ENCODE results near the gene PCK1. TPM values are rescaled to one million over a fixed set of nuclear protein-coding genes. Genes with fewer than 3 reads are reported as not detected.
"Not testable (repeated sequence)": the region's sequence is repeated elsewhere in the genome, so short reads cannot be mapped to it uniquely, and the experiment has no call there.

The PCK1 gene
- total RNA-seq (2021) (not detected in 2 replicates), Bru-seq, nascent RNA (not detected), BruChase-seq, experiment 1, labeled RNA remaining after a 2-hour chase (not detected), BruChase-seq, experiment 2, labeled RNA remaining after a 6-hour chase (not detected)
- long read RNA-seq = 0 reads

GRCh38 chr20:57560554-57561355, at the start of gene PCK1:
PCK1 (plus strand) TSS chr20:57561110; CDS start chr20:57561412, 302 bp downstream.
- Histone ChIP-seq H3K79me2 (ENCODE audit: low read depth) (no peaks in the 10 kb centered on the region), H3K4me1 (replicated peaks; ENCODE audit: insufficient read depth) (no peaks in the 10 kb centered on the region), H4K20me1 (ENCODE audit: insufficient read depth) (no peaks in the 10 kb centered on the region), H3F3A (ENCODE audit: insufficient read depth, low read depth) (no peaks in the 10 kb centered on the region), H3K9me2 (ENCODE audit: insufficient read depth) (no peaks in the 10 kb centered on the region), H3K4me3 (no peak within 1 kb of the TSS), H3K27me3 (ENCODE audit: insufficient read depth, low read depth) (peaks cover 100% of the 10 kb centered on the region), H3K36me3 (ENCODE audit: low read depth) (no peaks in the 10 kb centered on the region), H3K4me2 (no peak within 1 kb of the TSS), H2AFZ (no peak within 1 kb of the TSS), H3K27ac (no peak within 1 kb of the TSS), H3K9me3 (ENCODE audit: insufficient read depth, low read depth) (no peaks in the 10 kb centered on the region)
- BruUV-seq (replicated peaks) = no TSS peak
- TF ChIP-seq EZH2 (IDR thresholded peaks at IDR 0.05; ENCODE audit: low read depth) (no peak), CTCF (conservative IDR thresholded peaks at IDR 0.05) (no peak)
- no peak for DNase-seq
- ChIA-PET POLR2A (ENCODE audit: unreplicated experiment) (no interaction called here), CTCF (interaction anchor here (0.6 kb wide), 1 partner anchor 651 kb away, joined by 4 read pairs; no protein-coding TSS in a partner anchor)
- intact Hi-C loops (cut with micrococcal nuclease; ENCODE audit: unreplicated experiment) = no loop called here

- H3K4me3 ChIP-seq; H3K27me3 ChIP-seq (ENCODE audit: insufficient read depth, low read depth); H3K79me2 ChIP-seq (ENCODE audit: low read depth); BruUV-seq (replicated peaks); H2AFZ ChIP-seq; DNase-seq; H3K4me2 ChIP-seq; H3F3A ChIP-seq (ENCODE audit: insufficient read depth, low read depth); H3K9me3 ChIP-seq (ENCODE audit: insufficient read depth, low read depth); H3K9me2 ChIP-seq (ENCODE audit: insufficient read depth); H4K20me1 ChIP-seq (ENCODE audit: insufficient read depth); H3K27ac ChIP-seq; H3K4me1 ChIP-seq (replicated peaks; ENCODE audit: insufficient read depth); H3K36me3 ChIP-seq (ENCODE audit: low read depth): not testable (repeated sequence)
- intact Hi-C loops (cut with micrococcal nuclease; ENCODE audit: unreplicated experiment) = loop anchor here (5.0 kb wide), 1 partner anchor 419 kb away; no protein-coding TSS in a partner anchor
- ChIA-PET POLR2A (ENCODE audit: unreplicated experiment) (interaction anchor here (0.7 kb wide), 1 partner anchor 210 kb away, joined by 5 read pairs; no protein-coding TSS in a partner anchor), CTCF (interaction anchor here (0.6 kb wide), 2 partner anchors 106 to 854 kb away, joined by 8 to 11 read pairs; no protein-coding TSS in a partner anchor)
Measured at GRCh38 chr20:57511709-57512108, 49.2 kb upstream of the PCK1 start.

GRCh38 chr20:57512432-57512831, 48.5 kb upstream of the PCK1 start:
- no peak for DNase-seq
- Histone ChIP-seq H3K4me2 (no peak overlapping the region), H4K20me1 (ENCODE audit: insufficient read depth) (no peaks in the 10 kb centered on the region), H3K4me3 (no peak overlapping the region), H3K36me3 (ENCODE audit: low read depth) (no peaks in the 10 kb centered on the region), H3K4me1 (replicated peaks; ENCODE audit: insufficient read depth) (no peaks in the 10 kb centered on the region), H3K27ac (no peak overlapping the region), H3K27me3 (ENCODE audit: insufficient read depth, low read depth) (no peaks in the 10 kb centered on the region), H2AFZ (no peak overlapping the region), H3K9me3 (ENCODE audit: insufficient read depth, low read depth) (no peaks in the 10 kb centered on the region), H3K79me2 (ENCODE audit: low read depth) (no peaks in the 10 kb centered on the region), H3F3A (ENCODE audit: insufficient read depth, low read depth) (0 out of 2 replicates have a peak, but pooled peaks cover 3% of the 10 kb centered on the region), H3K9me2 (ENCODE audit: insufficient read depth) (no peaks in the 10 kb centered on the region)
- intact Hi-C loops (cut with micrococcal nuclease; ENCODE audit: unreplicated experiment) = loop anchor here (5.0 kb wide), 1 partner anchor 420 kb away; no protein-coding TSS in a partner anchor
- CTCF ChIA-PET = interaction anchor here (0.6 kb wide), 1 partner anchor 105 kb away, joined by 11 read pairs; no protein-coding TSS in a partner anchor
- POLR2A ChIA-PET (ENCODE audit: unreplicated experiment) = interaction anchor here (0.7 kb wide), 1 partner anchor 209 kb away, joined by 5 read pairs; no protein-coding TSS in a partner anchor
- no TSS peak for BruUV-seq (replicated peaks)
- TF ChIP-seq CTCF (conservative IDR thresholded peaks at IDR 0.05) (no peak), EZH2 (IDR thresholded peaks at IDR 0.05; ENCODE audit: low read depth) (no peak)

All from PC-9 (cell line).